Measurements from ENCODE around the gene FGB. TPM values are rescaled to one million over a fixed set of nuclear protein-coding genes. Genes with fewer than 3 reads are reported as not detected.
A peak's percentile ranks its signal among the peaks of the same experiment; 100 is the strongest.

FGB gene
- polyA plus RNA-seq (2014; cell fraction: cytosol; rRNA removed): not detected in 2 replicates
- polyA plus RNA-seq (2014; cell fraction: nucleus; rRNA removed): not detected in 2 replicates

DNA sequence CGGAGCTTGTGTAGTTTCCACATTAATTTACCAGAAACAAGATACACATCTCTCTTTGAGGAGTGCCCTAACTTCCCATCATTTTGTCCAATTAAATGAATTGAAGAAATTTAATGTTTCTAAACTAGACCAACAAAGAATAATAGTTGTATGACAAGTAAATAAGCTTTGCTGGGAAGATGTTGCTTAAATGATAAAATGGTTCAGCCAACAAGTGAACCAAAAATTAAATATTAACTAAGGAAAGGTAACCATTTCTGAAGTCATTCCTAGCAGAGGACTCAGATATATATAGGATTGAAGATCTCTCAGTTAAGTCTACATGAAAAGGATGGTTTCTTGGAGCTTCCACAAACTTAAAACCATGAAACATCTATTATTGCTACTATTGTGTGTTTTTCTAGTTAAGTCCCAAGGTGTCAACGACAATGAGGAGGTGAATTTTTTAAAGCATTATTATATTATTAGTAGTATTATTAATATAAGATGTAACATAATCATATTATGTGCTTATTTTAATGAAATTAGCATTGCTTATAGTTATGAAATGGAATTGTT lies at the start of gene FGB:
Gene FGB (plus strand): TSS at position 315 of the 558 bp plus-strand sequence. CDS start 8 bp downstream, at position 323.
- no peak for DNase-seq (ENCODE audit: low spot score)

DNA sequence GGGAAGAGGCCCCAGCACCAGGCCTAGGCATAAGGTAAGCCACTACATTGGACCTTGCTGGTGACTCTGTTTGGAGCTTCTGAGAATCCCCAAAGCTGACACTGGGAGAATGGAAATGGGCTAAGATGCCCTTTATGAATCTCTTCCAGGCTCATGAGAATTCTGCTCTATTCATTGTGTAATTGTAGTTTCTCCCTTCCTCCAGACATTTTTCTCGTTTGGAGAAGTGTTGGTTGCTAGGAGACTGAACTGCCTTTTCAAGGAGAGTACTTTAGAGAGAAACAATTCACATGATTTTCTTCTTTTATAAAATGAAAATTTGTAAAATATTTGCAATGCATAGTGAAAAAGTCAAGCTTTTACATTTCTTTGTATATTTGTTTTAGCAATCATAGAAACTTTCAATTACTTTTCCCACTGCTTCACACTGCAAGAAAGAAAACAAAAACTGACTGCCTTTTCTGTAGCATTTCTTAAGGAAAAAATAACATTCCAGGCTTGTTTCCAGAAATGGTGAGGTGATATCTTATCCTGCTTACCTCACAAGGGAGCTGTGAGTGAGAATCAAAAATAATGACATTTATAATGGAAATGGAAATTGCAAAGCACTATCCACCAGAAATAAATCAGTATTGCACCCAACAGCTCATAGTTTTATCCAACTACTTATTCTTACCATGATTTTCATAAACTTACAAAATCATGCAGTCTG lies 46.3 kb upstream of the FGB start:
- DNase-seq (ENCODE audit: low spot score): no peak

DNA sequence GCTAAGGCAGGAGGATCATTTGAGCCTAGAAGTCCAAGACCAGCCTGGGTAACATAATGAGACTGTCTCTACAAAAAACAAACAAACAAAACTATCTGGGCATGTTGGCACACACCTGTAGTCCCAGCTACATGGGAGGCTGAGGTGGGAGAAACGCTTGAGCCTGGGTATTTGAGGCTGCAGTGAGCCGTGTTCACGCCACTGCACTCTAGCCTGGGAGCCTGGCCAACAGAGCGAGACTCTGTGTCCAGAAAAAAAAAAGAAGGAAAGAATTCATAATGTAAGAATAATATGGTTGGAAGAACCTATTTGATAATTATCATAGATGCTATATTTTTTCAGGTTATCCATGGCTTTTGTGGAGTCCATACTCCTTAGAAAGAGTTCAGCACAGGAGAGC lies 45.2 kb upstream of the FGB start:
- DNase-seq (ENCODE audit: low spot score): no peak

DNA sequence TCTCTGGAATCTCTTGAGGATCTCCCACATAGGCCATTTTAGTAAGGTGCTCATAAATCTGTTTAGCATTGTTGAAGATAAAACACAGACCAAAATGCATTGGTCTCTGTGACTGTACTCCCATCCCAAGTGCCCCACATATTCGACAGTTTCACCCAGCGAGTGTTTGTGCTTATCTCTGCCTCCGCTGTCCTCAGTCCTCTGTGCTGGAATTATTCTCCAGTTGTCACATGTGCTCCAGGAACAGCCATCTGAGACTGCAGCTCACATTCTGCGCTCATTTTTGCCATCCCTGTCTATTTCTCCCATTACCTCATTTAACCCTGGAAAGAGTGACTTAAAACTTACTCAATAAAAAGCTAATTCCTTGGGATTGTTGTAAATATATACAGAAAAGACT lies 43.6 kb upstream of the FGB start:
- DNase-seq (ENCODE audit: low spot score): no peak

DNA sequence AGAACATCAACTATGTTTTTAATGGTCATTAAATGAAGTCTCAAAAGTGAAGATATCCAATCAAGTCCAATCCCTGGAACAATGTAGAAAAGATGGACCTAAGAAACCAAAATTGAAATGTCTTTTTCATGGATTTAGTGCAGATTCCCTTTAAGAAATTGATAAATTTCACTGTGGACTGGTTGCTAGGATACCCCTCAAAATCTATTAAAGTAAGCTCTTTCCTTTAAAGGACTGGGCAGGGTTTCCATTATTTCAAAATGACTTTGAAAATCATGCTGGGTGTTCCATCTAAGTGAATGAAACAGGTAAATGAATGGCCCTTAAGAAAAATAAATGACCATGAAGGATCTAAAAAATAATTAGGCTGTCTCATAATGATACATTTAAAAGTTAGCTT lies 41.2 kb upstream of the FGB start:
- DNase-seq (ENCODE audit: low spot score): no peak

DNA sequence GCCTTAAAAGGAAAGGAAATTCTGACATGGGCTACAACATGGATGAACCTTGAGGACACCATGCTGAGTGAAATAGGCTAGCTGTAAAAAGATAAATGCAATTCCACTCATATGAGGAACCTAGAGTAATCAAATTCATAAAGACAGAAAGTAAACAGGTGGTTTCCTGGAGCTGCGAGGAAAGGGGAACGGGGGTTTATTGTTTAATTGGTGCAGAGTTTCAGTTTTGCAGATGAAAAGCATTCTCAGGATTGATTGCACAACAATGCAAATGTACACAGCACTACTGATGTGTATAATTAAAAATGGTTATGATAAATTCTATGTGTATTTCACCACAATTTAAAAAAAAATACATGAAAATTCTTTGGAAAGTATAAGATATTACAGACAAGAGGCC lies 36.7 kb upstream of the FGB start:
- DNase-seq (ENCODE audit: low spot score): no peak

DNA sequence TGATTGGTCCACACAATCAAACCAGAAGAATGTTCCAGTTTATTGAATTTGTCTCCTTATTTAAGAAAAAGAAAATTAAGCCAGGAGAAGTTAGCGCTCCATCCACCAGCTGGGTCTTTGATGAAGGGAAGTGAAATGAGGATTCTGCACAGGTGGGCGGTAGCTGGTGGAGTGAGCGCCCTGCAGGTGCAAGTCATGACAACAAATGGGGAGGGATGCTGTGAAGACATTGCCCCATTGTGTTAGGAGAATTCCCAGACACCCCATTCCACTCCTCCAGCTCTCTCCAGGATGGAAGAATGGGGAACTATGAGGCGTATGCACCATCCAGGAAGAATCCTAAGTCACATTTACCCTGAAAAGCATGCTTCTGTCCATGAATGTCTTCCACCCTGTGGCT lies 35.5 kb upstream of the FGB start:
- no peak for DNase-seq (ENCODE audit: low spot score)

DNA sequence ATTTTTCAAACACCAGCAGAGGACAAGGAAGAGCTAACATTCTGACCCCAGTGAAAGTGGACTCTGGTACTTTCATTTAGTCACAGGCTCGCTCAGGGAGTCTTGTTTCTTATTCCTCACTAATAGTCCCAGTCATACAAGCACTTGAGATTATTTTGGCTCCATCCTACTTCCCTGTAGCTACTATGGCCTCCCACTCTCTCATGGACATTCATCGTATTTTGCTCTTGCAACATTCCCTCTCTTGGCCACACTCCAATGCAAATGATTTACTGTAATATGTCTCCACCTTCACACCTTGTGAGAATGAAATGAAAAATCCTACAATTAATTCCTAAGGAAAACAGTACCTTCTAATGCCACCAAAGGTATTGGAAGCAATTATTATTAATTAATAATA lies 33.9 kb upstream of the FGB start:
- no peak for DNase-seq (ENCODE audit: low spot score)

DNA sequence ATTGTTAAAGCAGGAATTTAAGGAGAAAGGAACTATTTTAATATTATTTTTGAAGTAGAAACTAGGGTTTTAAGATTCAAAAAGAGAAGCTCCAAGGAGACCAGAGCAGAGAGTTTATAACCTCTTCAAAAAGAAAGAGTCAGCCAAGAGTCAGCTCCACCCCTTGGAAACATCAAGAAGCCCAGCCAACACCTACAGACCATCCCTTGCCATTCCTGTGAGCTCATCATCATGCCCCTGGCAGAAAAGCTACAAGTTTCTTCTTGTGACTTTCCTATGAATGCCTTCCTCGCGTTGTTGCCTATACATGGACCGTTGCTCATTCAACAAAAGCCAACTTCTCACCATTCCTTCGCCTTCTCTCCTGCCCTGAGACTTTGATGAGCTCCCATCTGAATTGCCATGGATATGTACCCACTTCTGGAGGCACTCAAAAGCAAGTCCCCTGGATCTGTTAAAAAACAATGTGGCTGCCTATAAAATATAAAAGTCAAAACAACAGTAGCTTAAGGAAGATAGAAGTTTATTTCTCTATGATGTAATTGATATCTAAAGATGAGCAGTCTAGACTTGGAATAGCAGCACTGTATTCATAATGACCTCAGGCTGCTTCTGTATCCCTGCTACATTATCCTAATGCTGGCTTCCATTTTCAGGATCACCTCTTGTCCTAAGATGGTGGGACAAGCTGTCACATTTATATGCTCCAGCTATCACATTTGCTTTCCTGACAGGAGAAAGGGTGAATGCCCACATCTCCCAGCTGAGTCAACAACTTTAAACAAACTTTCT lies 32.9 kb upstream of the FGB start:
- no peak for DNase-seq (ENCODE audit: low spot score)

DNA sequence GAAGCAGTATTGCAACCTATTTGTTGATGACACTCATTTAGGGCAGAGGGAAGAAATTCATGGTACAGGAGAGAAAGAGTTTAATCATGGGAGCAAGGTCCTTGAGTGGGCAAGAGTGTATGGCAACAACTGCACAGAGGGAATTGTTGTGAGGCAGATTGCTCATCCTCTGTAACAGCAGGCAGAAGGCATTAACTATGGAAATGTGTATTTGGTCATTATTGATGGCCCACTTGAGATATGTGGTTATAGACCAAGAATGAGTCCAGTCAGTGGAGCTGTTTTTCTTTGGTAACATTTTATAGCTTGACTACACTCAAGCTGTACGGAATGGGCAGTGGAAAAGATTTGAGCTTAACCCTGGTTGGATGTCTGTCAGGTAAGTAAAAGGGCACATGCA lies 28.5 kb upstream of the FGB start:
- DNase-seq (ENCODE audit: low spot score): no peak

DNA sequence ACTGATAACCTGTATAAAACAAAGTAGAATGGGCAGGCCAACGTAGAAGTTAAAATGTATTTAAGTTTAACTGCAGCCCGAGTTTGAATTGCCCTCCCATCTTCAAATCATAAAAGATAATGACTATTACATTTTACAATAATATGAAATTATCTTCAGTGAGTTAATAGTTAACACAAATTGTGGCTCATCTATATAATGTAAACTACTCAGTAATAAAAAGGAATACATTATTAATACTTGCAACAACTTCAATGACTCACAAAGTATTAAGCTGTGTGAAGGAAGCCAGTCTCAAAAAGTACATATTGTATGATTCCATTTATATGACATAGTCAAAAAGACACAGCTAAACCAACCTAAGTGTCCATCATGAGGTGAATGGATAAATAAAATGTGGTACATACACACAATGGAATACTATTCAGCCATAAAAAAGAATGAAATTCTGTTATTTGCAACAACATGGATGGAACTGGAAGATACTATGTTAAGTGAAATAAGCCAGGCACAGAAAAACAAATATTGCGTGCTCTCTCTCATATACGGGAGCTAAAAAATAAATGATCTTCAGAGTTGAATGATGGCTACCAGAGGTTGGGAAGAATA lies 20.4 kb upstream of the FGB start:
- no peak for DNase-seq (ENCODE audit: low spot score)

DNA sequence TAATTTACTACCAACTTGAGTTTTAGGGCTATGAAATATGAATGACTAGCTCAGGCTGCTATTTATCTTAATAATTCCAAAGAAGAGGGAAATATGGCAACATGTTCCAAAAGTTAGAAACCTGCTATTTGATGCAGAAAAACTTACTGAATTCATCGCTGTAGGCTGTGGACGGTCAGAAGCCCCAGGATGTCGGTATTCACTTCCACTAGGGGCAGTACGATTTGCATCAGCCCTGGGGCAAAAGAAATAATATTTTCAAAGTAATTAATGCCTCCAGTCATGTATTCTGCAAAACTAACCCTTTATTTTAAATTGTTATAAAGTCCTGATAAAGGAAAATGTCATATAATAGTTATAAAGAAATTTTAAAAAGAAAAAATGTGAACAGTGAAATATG lies 17.1 kb upstream of the FGB start:
- no peak for DNase-seq (ENCODE audit: low spot score)

DNA sequence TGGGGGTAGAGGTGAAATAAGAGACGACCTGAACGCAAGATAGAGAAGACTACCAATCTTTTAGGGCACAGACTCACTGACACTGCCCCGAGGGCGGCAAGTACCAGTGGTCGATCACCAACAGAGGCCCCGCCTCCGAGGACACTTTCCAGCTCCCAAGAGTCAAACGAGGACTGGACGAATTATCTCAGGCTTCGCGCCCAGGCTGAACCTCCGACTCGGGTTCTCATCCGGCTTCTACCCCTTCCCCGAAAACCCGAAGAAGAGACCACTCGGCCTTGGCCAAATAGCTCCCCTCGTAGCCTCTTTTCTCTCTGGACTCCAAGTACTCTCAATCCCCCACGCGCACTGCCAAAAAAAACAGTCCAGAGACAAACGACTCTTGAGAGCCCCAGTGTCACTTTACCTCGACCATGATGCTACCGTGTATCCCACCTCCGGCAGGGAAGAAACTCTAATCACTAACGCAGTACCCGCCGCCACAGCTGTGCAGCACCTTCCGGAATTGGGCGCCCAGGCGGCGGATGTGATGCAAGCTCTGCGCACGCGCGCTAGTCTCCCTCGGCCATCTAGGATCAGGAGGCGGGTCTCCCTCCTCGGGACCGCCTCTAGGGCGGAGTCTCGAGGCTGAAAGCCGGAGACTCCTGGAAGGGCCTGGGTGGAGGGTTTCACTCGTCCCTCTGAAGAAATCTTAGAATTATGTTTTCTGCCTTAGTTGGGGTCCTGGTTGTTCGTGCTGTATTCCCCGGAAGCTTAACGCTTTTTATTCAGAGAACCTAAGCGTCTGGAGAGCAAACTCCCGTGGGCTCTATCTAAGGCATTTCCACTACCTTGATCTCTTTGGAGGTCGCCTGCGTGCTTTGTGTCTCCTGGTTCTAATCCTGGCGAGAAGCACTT lies 12.7 kb upstream of the FGB start, which contains the start of gene PLRG1:
Gene PLRG1 (minus strand): TSS at position 507 of the 897 bp plus-strand sequence. CDS start 92 bp downstream, at position 415.
- peak; percentile 92 for DNase-seq (ENCODE audit: low spot score)

DNA sequence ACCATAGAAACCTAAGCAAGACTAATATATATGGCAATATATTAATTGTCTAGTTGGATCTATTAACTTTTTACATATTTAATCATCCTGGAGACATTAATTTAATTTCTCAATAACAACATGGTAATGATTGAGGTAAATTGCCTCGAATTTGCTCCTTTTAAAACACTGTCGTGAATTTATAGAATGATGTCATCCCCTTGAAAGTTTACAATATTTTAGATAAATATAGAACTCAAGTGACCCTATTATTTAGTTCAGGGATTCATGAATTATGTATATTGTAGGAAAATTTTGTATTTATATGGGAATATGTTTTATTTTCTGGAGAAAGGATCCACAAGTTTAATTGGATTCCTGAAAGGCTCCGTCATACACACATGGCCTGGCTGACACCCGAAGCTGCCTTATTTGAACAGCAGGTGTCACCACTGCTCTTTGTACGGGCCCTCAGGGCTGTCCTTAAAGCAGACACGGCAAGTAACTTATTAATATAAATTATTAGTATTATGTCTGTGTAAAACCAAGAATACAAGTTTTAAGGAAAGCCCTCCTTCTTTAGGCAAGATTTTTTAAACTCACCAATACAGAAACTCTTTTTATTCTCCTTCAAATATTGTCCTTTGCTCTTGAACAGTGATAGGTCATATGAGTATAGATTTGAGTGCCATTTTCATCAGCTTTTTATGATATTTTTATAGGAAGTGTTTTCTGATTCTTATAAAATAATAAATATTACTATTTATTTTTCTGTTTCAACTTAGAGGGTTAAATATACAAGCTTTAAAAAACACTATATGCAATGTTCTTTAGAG lies 10.7 kb upstream of the FGB start:
- DNase-seq (ENCODE audit: low spot score): peak; percentile 52

DNA sequence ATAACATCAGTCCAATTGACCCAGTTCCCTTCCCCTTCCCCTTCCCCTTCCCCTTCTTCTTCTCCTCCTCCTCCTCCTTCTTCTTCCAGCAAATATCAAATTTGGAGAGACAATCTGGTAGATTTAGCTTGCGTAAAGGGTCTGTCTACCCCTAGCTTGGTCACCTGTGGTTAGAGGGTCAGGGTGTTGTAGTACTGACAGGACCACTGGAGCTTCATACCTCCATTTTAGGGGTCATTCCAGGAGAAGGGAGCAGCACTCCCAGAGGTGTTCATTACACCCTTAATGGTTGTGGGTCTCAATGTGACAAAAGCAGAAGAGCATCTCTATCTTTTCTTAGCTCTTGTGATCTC lies 3.7 kb upstream of the FGB start:
- no peak for DNase-seq (ENCODE audit: low spot score)

DNA sequence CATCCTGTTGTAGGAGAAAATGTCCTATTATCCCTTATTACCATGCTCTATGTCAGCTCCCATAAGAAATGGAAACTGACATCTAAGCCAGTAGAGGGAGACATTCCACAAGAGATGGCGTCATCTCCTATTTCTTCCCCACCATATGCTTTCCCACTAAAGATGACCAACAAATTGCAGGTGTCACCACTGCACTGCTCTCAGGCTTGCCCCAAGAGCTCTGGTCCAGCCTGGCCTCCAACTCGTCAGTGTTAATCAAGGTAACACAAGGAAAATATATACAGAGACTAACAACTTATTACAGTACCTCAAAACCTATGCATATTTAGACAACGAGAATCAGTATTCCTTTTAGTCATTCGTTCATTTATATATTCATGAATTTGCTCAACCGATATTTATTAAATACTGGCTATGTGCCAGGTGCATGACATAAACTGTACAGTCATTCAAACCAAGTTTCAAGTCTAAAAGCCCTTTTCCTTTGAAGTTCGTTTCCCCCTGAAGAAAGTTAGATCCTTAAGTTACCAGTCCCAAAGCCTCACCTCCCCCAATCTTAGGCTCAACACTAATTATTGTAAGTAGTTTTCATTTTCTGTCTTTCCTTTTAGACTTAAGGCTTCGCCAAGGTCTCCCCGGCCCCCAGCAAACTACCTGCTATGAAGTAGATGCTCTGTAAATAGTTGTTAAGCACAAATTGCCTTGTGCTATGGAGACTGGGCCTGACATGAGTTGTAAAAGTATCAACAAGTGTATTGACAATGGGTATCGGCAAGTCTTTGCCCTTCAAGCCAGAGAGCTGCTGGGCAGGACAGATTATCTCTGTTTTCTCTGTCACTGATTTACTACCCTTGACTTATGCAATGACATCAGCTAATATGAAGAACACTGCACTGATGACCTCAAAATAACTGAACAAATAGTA lies 3.1 kb upstream of the FGB start:
- DNase-seq (ENCODE audit: low spot score): peak; percentile 35

DNA sequence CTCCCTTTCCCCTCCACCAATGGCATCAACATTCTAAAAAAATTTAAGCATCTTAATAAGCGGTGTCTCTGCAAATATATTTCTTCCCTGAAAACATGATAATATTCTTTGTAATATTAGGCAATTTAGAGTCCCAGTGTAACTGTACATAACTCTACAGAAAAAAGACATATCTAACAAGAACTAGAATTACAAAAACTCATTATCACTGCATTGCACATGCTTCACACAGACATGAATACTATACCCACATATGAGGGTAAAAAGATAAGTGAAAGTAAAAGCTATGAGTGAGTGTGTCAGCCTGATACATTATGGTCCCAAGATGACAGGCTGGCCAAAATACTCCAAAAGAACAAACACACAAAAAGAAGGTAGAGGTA lies 2.4 kb upstream of the FGB start:
- DNase-seq (ENCODE audit: low spot score): no peak

DNA sequence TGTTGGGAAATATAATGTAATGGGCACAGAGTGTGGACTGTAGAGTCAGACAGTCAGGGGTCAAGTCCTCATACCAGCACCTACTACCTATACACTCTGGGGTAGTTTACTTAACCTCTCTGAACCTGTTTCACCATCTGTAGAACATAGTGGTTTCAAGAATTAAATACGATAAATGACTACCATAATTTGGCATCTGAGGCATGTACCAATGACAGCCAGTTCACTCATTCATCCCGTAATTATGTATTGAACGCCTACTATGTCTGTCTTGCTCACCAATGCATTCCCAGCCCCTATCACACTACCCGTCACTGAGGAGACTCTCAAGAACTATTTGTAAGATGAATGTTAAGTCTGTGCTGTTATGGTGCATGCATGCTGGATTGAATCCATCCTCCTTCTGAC lies 2.0 kb upstream of the FGB start:
- no peak for DNase-seq (ENCODE audit: low spot score)

DNA sequence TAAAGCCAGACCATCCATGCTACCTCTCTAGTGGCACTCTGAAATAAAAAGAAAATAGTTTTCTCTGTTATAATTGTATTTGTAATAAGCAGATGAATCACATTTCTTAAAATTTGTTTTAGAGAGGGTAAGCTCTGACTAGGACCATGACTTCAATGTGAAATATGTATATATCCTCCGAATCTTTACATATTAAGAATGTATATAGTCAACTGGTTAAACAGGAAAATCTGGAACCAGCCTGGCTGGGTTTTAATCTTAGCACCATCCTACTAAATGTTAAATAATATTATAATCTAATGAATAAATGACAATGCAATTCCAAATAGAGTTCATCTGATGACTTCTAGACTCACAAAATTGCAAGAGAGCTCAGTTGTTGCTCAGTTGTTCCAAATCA lies 1.5 kb downstream of the FGB start:
- no peak for DNase-seq (ENCODE audit: low spot score)

Measured in SK-N-DZ (cell line).